ENCODE measurements around the gene U2AF2.

The U2AF2 gene

GRCh38 chr19:55654868-55655647 lies at the start of gene U2AF2:
Gene U2AF2, plus strand, starts transcription at chr19:55655035. Its CDS starts 70 bp downstream, at chr19:55655105.
- peak; percentile 96 for DNase-seq

DNA sequence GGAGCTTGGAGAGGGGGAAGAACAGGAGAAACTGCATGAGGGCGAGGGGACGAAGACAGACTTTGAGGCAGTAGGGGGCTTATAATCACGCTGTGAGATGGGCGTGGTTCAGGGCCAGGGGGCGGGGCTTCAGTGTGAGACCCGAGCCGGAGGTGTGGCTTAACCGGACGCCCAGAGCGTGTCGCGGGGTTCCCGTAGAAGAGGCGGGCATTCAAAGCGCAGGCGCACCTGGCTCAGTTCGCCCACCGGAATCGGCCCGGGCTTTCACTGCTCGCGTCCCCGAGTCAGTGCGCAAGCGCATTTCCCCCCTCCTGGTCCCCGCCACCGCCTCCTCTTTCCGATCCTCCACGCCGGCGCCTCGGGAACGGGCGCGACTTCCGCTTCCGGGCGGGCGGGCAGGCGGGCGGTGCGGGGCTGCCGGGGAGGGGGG lies 49.6 kb upstream of the U2AF2 start:
- DNase-seq: peak; percentile 100

DNA sequence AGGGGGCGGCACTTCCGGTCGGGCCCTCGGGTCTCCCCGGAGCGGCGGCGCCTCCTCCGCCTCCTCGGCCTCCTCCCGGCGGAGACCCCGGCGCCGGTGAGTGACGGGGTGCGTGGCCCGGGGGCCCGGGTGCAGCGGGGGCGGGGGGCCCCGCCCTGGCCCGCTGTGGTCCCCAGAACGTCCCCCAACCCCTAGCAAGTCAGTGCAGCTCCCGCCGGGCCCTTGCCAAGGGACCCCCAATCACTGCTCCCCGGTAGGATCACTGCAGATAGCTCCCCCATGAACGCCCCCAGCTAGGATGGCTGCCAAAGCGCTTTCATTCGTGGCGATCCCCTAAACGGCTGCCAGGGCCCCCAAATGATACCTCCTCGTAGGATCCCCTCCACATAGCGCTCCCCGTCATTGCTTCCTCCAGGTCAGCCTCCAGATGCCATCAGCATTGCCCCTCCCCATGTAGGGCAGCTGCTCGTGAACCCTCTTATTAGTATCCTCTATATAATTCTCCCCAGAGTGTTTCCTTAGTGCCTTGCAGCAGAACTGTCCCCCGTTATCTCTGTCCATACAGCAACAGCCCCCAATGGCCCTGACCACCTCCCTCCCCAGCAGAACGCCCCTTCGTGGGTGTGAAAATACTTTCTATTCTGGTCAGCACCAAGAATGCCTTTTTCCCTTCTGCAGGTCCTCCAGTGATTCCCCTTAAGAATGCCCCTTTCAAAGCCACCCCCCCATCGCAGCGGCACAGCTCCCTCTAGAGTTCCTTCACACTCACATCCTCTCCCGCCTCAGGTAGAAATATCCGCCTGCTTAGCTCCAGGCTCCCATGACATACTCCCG lies 49.0 kb upstream of the U2AF2 start, which contains the start of gene ZNF865:
Gene ZNF865 (plus strand): TSS at position 11 of the 834 bp plus-strand sequence. CDS start 7,972 bp downstream, outside the sequence.
- peak; percentile 81 for DNase-seq

GRCh38 chr19:55606471-55606787 lies 48.4 kb upstream of the U2AF2 start:
- no peak for DNase-seq

- no peak for DNase-seq
Observed at GRCh38 chr19:55606817-55607216, 48.0 kb upstream of the U2AF2 start.

GRCh38 chr19:55609326-55609725 lies 45.5 kb upstream of the U2AF2 start:
- no peak for DNase-seq

DNA sequence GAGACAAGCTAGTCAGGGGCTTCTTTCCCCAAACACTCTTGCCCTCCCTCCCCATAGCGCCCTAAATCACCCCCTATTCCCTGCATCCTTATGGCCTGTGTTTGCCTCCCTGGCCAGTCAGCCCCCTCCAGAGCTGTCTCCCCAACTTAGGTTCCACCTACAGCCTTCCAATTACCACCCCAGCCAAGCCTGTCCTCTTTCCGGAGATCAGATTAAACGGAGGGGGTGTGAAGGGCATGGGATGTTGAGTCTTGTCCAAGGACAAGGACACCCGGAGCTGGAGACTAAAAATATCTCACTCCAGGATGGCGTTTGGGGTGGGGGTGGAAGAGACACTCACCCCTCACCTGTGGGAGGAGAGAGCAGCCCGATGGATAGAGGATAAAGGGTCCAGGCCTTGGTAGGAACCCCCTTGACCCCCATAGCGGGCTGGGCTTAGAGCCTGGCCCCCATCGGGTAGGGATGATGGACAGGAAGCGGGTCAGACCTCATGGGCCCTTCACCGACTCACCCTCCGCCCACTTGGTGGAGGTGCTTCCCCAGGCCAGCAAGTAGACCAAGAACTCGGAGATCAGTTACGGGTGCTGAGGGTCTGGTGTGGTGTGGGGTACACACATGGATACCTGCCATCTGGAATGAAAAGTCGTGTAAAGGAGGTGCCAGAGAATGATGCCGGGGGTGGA lies 43.4 kb upstream of the U2AF2 start:
- no peak for DNase-seq

DNA sequence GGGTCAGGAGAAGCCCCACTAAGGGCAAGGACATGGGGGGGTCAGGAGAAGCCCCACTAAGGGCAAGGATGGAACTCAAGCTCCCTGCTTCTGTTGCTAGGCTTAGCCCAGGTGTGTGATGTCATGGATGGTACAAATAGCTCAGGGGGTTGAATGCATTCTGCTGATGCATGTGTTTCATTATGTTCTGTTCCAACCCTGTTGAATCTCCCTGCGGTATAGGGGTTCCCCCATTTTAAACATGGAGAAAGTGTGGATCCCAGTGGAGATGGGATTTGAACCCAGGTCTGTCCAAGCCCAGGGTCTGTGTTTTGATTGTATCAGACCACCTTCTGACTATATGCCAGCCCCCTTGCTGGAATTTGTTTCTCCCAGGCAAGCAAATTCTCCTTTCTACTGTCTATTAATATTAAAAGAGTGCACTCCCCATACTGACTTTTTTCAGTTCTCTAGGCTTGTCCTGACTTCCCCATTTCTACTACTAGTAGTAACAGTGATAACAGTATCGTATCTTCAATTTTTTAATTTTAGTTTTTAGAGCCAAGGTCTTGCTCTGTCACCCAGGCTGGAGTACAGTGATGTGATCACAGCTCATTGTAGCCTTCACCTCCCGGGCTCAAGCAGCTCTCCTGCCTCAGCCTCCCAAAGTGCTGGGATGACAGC lies 42.7 kb upstream of the U2AF2 start:
- no peak for DNase-seq

- no peak for DNase-seq
Observed at GRCh38 chr19:55613396-55613795, 41.4 kb upstream of the U2AF2 start.

DNA sequence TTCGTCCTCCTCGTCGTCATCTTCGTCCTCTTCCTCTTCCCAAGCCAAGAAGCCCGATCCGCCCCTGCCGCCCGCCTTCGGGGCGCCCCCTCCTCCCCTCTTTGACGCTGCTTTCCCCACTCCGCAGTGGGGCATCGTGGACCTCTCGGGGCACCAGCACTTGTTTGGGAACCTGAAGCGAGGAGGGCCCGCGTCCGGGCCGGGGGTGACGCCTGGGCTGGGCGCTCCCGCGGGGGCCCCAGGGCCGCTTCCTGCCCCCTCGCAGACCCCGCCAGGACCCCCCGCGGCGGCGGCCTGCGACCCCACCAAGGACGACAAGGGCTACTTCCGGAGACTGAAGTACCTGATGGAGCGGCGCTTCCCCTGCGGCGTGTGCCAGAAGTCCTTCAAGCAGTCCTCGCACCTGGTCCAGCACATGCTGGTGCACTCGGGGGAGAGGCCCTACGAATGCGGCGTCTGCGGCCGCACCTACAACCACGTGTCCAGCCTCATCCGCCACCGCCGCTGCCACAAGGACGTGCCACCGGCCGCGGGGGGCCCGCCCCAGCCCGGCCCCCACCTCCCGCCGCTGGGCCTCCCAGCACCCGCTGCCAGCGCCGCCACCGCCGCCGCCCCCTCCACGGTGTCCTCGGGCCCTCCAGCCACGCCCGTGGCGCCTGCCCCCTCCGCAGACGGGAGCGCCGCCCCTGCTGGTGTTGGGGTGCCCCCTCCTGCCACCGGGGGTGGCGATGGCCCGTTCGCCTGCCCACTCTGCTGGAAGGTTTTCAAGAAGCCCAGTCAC lies 40.7 kb upstream of the U2AF2 start:
- DNase-seq: no peak

- no peak for DNase-seq
Observed at GRCh38 chr19:55614711-55615542, 39.9 kb upstream of the U2AF2 start.

DNA sequence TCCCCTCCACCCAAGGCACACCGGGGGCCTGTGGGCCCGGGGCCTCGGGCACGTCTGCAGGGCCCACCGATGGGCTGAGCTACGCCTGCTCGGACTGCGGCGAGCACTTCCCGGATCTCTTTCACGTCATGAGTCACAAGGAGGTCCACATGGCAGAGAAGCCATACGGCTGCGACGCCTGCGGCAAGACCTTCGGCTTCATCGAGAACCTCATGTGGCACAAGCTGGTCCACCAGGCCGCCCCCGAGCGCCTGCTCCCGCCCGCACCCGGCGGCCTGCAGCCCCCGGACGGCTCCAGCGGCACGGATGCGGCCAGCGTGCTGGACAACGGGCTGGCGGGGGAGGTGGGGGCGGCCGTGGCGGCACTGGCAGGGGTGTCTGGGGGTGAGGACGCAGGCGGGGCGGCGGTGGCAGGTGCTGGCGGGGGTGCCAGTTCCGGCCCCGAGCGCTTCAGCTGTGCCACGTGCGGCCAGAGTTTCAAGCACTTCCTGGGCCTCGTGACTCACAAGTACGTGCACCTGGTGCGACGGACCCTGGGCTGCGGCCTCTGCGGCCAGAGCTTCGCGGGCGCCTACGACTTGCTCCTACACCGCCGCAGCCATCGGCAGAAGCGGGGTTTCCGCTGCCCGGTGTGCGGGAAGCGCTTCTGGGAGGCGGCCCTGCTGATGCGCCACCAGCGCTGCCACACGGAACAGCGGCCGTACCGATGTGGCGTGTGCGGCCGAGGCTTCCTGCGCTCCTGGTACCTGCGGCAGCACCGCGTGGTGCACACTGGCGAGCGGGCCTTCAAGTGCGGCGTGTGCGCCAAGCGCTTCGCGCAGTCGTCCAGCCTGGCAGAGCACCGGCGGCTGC lies 39.1 kb upstream of the U2AF2 start:
- DNase-seq: no peak

DNA sequence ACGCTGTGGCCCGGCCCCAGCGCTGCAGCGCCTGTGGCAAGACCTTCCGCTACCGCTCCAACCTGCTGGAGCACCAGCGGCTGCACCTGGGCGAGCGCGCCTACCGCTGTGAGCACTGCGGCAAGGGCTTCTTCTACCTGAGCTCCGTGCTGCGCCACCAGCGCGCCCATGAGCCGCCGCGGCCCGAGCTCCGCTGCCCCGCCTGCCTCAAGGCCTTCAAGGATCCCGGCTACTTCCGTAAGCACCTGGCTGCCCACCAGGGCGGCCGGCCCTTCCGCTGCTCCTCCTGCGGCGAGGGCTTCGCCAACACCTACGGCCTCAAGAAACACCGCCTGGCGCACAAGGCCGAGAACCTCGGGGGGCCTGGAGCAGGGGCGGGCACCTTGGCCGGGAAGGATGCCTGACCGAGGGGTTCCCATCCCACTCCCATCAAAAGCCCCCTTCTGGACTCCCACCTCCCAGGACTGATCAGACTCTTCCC lies 38.4 kb upstream of the U2AF2 start:
- no peak for DNase-seq

DNA sequence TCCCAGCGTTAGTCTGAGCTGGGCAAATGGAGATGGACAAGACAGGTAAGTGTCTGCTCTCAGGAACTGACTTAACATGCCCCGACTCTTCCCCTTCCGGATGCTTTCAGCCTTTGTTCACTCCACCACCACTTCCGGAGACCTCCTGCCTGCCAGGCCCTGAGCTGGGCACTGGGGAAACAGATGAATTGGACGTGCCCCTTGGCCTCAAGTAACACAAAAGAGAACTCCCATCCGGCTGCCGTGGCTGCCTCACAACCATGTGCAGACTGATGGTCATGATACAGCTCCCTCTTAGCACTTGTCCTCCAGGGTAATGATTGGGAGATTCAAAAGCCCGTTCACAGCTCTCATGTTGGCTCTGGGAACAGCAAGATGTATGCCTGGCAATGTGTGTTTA lies 37.4 kb upstream of the U2AF2 start:
- no peak for DNase-seq

GRCh38 chr19:55618426-55618825 lies 36.4 kb upstream of the U2AF2 start:
- no peak for DNase-seq

- DNase-seq: no peak
Observed at GRCh38 chr19:55619286-55619685, 35.5 kb upstream of the U2AF2 start.

GRCh38 chr19:55620410-55621204 lies 34.2 kb upstream of the U2AF2 start:
- no peak for DNase-seq

DNA sequence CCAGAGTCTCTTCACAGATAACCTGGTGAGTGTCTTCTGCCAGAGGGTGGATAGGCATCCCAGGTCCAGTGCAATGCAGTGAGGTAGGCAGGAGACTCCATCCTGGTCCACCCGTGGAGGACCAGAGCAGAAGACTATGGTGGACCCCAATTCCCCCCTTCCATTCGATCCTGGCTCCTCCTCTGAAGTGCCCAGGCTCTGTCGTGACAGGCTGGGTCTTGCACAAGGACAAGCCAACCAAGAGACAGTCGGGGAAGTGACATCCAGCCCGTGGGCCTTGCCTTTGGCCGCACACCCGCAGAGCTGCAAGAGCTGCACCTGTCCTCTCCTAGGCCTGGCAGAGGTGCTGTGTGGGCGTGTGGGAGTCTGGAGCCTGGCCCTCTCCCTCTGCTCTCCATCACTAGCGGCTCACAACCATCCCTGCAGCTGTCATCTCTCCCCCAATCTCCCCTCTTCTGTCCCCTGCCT lies 33.6 kb upstream of the U2AF2 start:
- no peak for DNase-seq

DNA sequence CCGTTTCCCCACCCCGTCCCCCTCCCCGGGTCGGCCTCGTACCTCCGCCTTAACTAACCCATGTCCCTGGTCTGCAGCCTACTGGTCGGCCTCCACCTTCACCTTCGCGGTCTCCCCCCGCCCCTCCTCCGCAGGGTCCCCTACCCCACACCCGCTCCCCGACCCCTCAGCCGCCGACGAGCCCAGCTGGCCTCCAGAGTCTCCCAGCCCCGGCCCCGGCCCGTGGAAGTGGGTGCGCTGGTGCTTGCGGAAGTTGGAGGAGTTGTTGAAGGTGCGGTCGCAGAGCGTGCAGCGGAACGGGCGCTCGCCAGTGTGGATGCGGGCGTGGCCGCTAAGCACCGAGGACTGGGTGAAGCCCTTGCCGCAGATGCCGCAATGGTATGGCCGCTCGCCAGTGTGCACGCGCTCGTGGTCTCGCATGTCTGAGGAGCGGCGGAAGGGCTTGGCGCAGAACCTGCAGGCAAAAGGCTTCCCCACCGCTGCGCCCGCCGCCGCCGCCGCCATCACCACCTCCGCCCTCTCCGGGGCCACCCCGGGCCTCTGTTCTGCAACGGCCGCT lies 33.1 kb upstream of the U2AF2 start:
- no peak for DNase-seq

All from stimulated activated CD4-positive, alpha-beta T cell treated with anti-CD3 and anti-CD28 coated beads, Interleukin-15, amount 100 ng/mL, for 24 hours (primary cell).